Thyroid gland (tissue), 4 donors: ENCODE measurements around the gene TH. TPM values are rescaled to one million over a fixed set of nuclear protein-coding genes. Genes with fewer than 3 reads are reported as not detected.
"Not testable (repeated sequence)": the region's sequence is repeated elsewhere in the genome, so short reads cannot be mapped to it uniquely, and the experiment has no call there.

Experiments used
- DNase-seq, 2 donors: peaks; one replicate each; pipeline ENCODE4 v3.0.0-alpha.2; 2019
- H3K27ac ChIP-seq, 3 donors: fragments of 200-600 bp; sonication (generic); 1 replicate in 2 of 3; 2 replicates in 1 of 3; pipeline ENCODE4 v1.5.1; 2016 to 2019; ENCODE audit warnings: mild to moderate bottlenecking in 1 of 3, moderate library complexity in 1 of 3
- H3K27me3 ChIP-seq: fragments of 200-600 bp; sonication (generic); one replicate; pipeline ENCODE4 v1.5.1; 2019
- H3K36me3 ChIP-seq, 2 donors: fragments of 200-600 bp; sonication (generic); one replicate each; pipeline ENCODE4 v1.5.1; 2016 to 2019
- H3K4me1 ChIP-seq, 2 donors: fragments of 200-600 bp; sonication (generic); one replicate each; pipeline ENCODE4 v1.5.1; 2017 to 2019
- H3K4me3 ChIP-seq, 3 donors: fragments of 200-600 bp; sonication (generic); replicated peaks in 1 of 3; 1 replicate in 2 of 3; 2 replicates in 1 of 3; pipeline ENCODE4 v1.5.1; 2016; ENCODE audit warnings: mild to moderate bottlenecking in 1 of 3
- H3K9me3 ChIP-seq: fragments of 200-600 bp; sonication (generic); one replicate; pipeline ENCODE4 v1.5.1; 2017
- POLR2A ChIP-seq, 2 donors: fragments of 450-650 bp; IDR thresholded peaks; one replicate each; pipeline ENCODE4 v1.6.1; 2017; ENCODE audit warnings: antibody characterized with exemption in 2 of 2, mild to moderate bottlenecking in 2 of 2, moderate library complexity in 1 of 2
- WGBS, 2 donors: methylation state at CpG; one replicate each; pipeline ENCODE4 v1.1.5; 2017; 5-methylcytosine and 5-hydroxymethylcytosine counted together
- intact Hi-C: fragments of 100-400 bp; cut with DNase I; formaldehyde crosslinking; loops from one replicate; pipeline ENCODE4 v1.15.1; 2023
- total RNA-seq, 4 donors: library from RNA; depleted of rRNA; stranded (reverse); fragments of >200 nt; gene quantifications; one replicate each; pipeline ENCODE4 v1.2.3, GENCODE V29; 2016
- TF ChIP-seq, protein P1 (sequence below), 6 experiments: fragments of 200-600 bp in 3 of 6; fragments of 450-650 bp in 3 of 6; sonication (generic) in 3 of 6; IDR thresholded peaks; one replicate each; pipeline ENCODE4 v1.5.1; 2016 to 2019; ENCODE audit warnings: antibody characterized with exemption in 6 of 6, mild to moderate bottlenecking in 2 of 6, inconsistent platforms in 1 of 6, moderate library complexity in 1 of 6

TH gene
- total RNA-seq, 4 donors from 2014 or later = not detected

DNA sequence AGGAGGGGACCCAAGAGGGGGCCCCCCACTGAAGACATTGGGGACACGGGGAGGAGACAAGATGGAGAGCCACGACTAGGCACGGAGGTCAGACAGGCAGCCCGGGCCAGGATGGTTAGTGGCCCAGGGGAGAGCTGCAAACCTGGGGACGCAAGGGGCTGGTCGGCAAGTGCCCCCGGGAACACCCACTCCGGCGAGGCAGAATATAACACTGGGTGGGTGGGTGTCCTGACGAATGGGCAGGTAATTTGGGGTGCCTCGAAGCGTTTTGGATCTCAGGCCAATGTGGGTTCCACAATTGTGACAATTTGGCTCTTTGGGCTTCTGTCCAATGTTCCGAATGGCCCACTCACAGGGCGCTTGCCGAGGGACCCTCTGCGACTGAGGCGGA, 42.3 kb downstream of the TH start:
- H3K36me3 ChIP-seq = no peaks in the 10 kb centered on the region
- TF ChIP-seq, protein P1, sequence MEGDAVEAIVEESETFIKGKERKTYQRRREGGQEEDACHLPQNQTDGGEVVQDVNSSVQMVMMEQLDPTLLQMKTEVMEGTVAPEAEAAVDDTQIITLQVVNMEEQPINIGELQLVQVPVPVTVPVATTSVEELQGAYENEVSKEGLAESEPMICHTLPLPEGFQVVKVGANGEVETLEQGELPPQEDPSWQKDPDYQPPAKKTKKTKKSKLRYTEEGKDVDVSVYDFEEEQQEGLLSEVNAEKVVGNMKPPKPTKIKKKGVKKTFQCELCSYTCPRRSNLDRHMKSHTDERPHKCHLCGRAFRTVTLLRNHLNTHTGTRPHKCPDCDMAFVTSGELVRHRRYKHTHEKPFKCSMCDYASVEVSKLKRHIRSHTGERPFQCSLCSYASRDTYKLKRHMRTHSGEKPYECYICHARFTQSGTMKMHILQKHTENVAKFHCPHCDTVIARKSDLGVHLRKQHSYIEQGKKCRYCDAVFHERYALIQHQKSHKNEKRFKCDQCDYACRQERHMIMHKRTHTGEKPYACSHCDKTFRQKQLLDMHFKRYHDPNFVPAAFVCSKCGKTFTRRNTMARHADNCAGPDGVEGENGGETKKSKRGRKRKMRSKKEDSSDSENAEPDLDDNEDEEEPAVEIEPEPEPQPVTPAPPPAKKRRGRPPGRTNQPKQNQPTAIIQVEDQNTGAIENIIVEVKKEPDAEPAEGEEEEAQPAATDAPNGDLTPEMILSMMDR (IDR thresholded peaks at IDR 0.05) = no peak
- TF ChIP-seq POLR2A (IDR thresholded peaks at IDR 0.05) = no peak
- no peaks in the 10 kb centered on the region for H3K4me1 ChIP-seq
- H3K27me3 ChIP-seq = no peaks in the 10 kb centered on the region
- H3K27ac ChIP-seq = no peak overlapping the region
- H3K4me3 ChIP-seq = no peak overlapping the region
- DNase-seq = no peak
- H3K9me3 ChIP-seq = no peaks in the 10 kb centered on the region
- 89 to 91% methylated on average over 13 to 17 of the region's 17 CpGs for WGBS, 2 donors
- intact Hi-C loops = no loop called here

DNA sequence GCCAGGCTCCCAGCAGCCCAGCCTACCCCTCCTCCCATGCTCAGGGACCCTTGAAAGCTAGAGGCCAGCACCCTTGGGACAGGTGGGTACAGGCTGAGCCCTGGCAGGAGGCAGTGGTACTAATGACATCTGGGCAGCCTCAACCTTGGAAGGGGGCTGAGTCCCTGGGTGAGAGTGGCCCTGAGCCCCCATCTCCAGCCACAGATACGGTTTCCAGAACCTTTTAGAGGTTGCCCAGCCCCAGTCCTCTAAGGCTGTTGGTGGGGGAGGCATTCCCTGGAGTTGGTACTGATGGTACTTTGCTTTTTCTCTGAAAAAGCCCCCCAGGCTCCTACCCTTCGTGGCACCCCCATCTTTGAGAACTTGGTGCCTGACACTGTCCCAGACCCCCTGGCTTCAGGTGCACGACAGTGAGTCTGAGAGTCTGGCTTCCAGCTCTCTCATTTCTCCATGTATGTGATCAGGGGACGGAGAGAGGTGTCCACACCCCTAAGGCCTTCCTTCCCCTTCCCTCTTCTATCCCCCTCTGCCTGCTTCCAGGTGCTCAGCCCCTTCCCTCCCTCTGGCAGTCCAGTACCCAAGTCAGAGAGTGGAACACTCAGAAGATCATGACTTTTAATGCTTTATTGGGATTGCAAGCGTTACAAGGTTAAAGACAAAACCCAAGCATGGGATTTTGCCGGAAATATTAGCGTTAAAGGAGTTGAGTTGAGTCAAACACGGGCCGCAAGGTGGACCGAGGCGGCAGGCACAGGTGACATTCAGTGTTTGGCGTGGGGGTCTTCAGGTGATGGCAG, 42.9 kb downstream of the TH start:
- TF ChIP-seq, protein P1 (IDR thresholded peaks at IDR 0.05) = no peak
- no peak for TF ChIP-seq POLR2A (IDR thresholded peaks at IDR 0.05)
- 85% methylated on average over 11 to 12 of the region's 12 CpGs for WGBS, 2 donors
- no peaks in the 10 kb centered on the region for H3K36me3 ChIP-seq
- no peak for DNase-seq
- intact Hi-C loops = no loop called here
- no peaks in the 10 kb centered on the region for H3K9me3 ChIP-seq
- H3K4me3 ChIP-seq = no peak overlapping the region
- H3K27me3 ChIP-seq = no peaks in the 10 kb centered on the region
- H3K4me1 ChIP-seq = no peaks in the 10 kb centered on the region
- no peak overlapping the region for H3K27ac ChIP-seq

DNA sequence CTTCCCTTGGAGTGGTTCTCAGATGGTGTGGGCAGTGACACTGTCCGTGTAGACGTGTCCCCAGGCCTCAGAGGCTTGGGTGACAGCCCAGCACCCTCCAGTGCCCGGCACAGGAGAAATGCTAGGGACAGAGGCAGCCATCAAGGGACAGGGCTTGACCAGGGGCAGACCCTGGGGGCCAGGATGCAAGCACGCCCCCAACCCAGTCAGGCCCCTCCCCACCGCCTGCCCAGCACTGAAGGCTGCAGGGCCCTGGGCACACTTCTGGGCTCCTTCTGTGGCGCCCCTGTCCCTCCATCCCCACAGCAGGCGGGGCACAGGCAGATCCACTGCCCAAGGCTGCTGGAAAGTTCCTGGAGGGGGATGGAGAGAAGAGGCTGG, 43.5 kb downstream of the TH start:
- intact Hi-C loops = no loop called here
- no peaks in the 10 kb centered on the region for H3K36me3 ChIP-seq
- no peak for DNase-seq
- no peak overlapping the region for H3K27ac ChIP-seq
- TF ChIP-seq POLR2A (IDR thresholded peaks at IDR 0.05) = no peak
- TF ChIP-seq, protein P1 (IDR thresholded peaks at IDR 0.05) = no peak
- H3K4me3 ChIP-seq = no peak overlapping the region
- H3K9me3 ChIP-seq = no peaks in the 10 kb centered on the region
- 70 to 88% methylated on average over 3 of the region's 7 CpGs for WGBS, 2 donors
- no peaks in the 10 kb centered on the region for H3K27me3 ChIP-seq
- H3K4me1 ChIP-seq = no peaks in the 10 kb centered on the region

DNA sequence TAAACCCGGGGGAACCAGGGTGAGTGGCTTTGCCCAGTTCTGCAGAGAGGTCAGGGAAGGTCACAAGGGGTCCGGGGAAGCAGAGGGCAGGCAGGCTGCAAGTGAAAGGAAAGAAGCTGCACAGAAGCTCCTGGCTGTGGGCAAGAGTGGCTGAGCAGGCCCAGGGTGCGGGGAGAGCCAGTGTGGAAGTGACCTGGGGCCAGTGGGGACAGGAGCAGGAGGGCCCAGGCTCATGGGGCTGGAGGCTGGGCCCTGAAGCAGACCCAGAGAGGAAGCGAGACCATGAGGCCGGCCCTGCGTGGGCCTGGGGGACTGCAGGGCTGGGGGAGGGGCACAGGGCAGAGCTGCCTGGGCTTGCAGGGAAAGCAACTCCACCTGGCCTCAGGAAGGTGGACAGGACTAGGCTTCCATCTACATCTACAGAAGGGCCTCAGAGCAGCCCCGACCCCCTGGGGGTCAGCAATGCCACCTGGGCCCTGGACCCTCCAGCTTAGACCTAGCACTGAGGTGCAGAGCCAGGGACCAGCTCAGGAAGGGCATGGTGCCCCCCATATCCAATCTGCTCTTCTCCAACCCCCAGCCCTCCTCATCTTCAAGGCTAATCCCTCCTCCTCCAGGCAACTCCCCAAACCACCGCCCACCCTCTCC, 44.0 kb downstream of the TH start:
- Histone ChIP-seq H3K27me3 (no peaks in the 10 kb centered on the region), H3K27ac (no peak overlapping the region), H3K9me3 (no peaks in the 10 kb centered on the region), H3K4me3 (no peak overlapping the region), H3K36me3 (no peaks in the 10 kb centered on the region), H3K4me1 (no peaks in the 10 kb centered on the region)
- TF ChIP-seq POLR2A (IDR thresholded peaks at IDR 0.05) = no peak
- TF ChIP-seq, protein P1 (IDR thresholded peaks at IDR 0.05) = no peak
- DNase-seq = no peak
- WGBS, 2 donors = 70 to 72% methylated on average over 4 to 7 of the region's 8 CpGs
- intact Hi-C loops = no loop called here

DNA sequence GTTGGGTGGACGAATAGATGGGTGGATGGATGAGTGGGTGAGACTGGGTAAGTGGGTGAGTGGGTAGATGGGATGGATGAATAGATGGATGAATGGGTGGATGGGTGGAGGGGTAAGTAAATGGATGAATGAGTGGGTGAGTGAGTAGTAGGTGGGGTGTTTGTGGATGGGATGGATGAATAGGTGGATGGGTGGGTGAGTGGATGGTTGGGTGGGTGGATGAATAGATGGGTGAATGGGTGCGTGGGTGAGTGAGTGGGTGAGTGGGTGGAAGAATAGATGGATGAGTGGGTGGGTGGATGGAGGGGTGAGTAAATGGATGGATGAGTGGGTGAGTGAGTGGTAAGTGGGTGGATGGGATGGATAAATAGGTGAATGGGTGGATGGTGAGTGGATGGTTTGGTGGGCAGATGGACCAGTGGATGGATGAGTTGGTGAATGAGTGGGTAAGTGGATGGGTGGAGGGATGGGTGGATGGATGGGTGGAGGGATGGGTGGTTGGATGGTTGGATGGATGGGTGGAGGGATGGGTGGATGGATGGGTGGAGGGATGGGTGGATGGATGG, 45.0 kb downstream of the TH start:
- Histone ChIP-seq H3K36me3 (no peaks in the 10 kb centered on the region), H3K27me3 (no peaks in the 10 kb centered on the region), H3K4me3 (no peak overlapping the region), H3K9me3 (no peaks in the 10 kb centered on the region), H3K27ac (no peak overlapping the region), H3K4me1 (no peaks in the 10 kb centered on the region)
- intact Hi-C loops = no loop called here
- DNase-seq = no peak
- no peak for TF ChIP-seq POLR2A (IDR thresholded peaks at IDR 0.05)
- TF ChIP-seq, protein P1 (IDR thresholded peaks at IDR 0.05) = no peak
- 87 to 92% methylated on average over 2 of the region's 2 CpGs for WGBS, 2 donors

DNA sequence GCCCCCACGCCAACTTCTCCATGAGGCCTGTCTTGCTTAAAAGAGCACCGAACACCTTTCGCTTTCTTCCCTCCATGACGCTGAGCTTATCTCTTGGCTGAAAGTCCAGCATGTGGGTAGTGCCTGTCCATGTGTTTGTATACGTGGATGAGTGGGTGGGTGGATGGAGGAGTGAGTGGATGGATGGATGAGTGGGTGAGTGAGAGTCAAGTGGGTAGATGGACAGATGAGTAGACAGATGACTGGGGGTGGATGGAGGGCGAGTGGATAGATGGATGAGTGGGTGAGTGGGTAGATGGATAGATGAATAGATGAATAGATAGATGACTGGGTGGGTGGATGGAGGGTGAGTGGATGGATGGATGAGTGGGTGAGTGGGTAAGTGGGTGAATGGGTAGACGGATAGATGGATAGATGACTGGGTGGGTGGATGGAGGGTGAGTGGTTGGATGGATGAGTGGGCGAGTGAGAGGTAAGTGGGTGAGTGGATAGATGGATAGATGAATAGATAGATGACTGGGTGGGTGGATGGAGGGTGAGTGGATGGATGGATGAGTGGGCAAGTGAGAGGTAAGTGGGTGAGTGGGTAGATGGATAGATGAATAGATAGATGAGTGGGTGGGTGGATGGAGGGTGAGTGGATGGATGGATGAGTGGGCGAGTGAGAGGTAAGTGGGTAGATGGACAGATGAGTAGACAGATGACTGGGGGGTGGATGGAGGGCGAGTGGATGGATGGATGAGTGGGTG, 46.7 kb downstream of the TH start:
- 80 to 82% methylated on average over 9 to 10 of the region's 10 CpGs for WGBS, 2 donors

More for the DNA sequence above, 46.7 kb downstream of the TH start:
- intact Hi-C loops, H3K9me3 ChIP-seq, DNase-seq, H3K27ac ChIP-seq, H3K36me3 ChIP-seq, H3K27me3 ChIP-seq, H3K4me3 ChIP-seq, H3K4me1 ChIP-seq: not testable (repeated sequence)
